ENCODE data around the gene PLD1. TPM values are rescaled to one million over a fixed set of nuclear protein-coding genes. Genes with fewer than 3 reads are reported as not detected.
A peak's percentile ranks its signal among the peaks of the same experiment; 100 is the strongest.
"Not testable (repeated sequence)": the region's sequence is repeated elsewhere in the genome, so short reads cannot be mapped to it uniquely, and the experiment has no call there.

The PLD1 gene
- polyA plus RNA-seq, 2 donors, result 26.0 to 31.9 TPM

DNA sequence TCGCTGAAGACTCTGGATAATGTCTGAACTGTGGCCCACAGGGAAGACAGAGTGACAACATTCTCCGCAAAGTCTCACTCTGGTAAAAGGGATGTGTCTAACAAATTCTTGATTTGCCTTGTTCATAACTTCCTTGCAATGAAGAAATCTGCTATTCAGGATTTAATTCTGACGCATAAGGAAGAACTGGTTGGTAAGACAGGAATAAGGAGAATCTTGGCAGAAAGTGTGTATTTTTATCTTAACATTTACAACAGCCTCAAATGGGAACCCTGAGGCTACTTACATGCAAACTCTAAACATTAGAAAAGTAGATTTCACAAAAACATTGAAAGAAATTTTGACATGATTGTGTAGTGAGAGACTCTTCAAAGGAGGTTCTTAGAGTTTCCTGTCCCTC lies 10.8 kb upstream of the PLD1 start:
- H3K4me3 ChIP-seq (ENCODE audit: low read depth in 1 of 2, low read length in 2 of 2), result no peak overlapping the region
- no peaks in the 10 kb centered on the region for H3K9me3 ChIP-seq (ENCODE audit: control insufficient read depth in 2 of 2, insufficient read depth in 1 of 2, low read depth in 1 of 2, low read length in 1 of 2)
- H3K36me3 ChIP-seq (ENCODE audit: control insufficient read depth in 2 of 2, insufficient read depth in 2 of 2, low read length in 1 of 2), result no peaks in the 10 kb centered on the region
- H3K27me3 ChIP-seq (ENCODE audit: control insufficient read depth in 1 of 2, insufficient read depth in 2 of 2, low read length in 2 of 2), result no peaks in the 10 kb centered on the region
- WGBS, 2 donors, result 92 to 95% methylated on average over 3 of the region's 3 CpGs
- H3K4me1 ChIP-seq (ENCODE audit: control insufficient read depth in 2 of 2, insufficient read depth in 2 of 2, low read length in 1 of 2), result no peaks in the 10 kb centered on the region
- H3K27ac ChIP-seq (ENCODE audit: low read depth in 2 of 2, low read length in 1 of 2), result no peak overlapping the region

DNA sequence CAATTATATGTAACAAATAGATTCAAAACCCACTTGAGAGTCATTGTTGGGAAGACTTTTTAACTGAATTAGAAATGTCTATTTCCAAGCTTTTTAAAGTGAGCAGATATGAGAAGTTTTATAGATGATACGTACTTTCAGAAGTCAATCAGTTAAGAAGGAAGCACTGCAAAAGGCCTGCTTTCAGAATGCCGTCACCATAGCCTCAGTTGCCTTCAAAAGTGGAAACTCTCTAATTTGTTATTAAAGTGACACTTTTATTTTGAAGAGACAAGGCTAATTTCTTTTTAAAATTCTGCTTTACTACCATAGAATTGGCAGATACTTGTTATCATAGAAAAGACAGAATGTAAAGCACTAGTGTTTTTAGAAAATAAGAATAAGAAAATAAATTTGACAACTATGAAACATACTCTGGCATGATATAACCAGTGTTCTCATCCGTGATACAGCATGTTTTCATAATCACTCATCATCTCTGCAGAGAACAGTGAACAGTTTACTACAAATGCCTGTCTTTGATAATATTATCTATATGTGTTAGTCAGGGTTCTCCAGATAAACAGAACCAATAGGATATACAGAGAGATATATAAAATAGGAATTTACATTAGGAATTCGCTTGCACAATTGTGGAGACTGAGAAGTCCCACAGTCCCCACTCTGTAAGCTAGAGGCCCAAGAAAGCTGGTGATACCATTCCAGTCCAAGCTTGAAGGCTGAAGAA lies 7.0 kb upstream of the PLD1 start:
- Histone ChIP-seq H3K4me1 (ENCODE audit: control insufficient read depth in 2 of 2, insufficient read depth in 2 of 2, low read length in 1 of 2) (no peaks in the 10 kb centered on the region), H3K27me3 (ENCODE audit: control insufficient read depth in 1 of 2, insufficient read depth in 2 of 2, low read length in 2 of 2) (no peaks in the 10 kb centered on the region), H3K36me3 (ENCODE audit: control insufficient read depth in 2 of 2, insufficient read depth in 2 of 2, low read length in 1 of 2) (no peaks in the 10 kb centered on the region), H3K9me3 (ENCODE audit: control insufficient read depth in 2 of 2, insufficient read depth in 1 of 2, low read depth in 1 of 2, low read length in 1 of 2) (no peaks in the 10 kb centered on the region), H3K4me3 (ENCODE audit: low read depth in 1 of 2, low read length in 2 of 2) (no peak overlapping the region), H3K27ac (ENCODE audit: low read depth in 2 of 2, low read length in 1 of 2) (no peak overlapping the region)
- WGBS, 2 donors, result 89 to 91% methylated on average over 4 of the region's 4 CpGs

DNA sequence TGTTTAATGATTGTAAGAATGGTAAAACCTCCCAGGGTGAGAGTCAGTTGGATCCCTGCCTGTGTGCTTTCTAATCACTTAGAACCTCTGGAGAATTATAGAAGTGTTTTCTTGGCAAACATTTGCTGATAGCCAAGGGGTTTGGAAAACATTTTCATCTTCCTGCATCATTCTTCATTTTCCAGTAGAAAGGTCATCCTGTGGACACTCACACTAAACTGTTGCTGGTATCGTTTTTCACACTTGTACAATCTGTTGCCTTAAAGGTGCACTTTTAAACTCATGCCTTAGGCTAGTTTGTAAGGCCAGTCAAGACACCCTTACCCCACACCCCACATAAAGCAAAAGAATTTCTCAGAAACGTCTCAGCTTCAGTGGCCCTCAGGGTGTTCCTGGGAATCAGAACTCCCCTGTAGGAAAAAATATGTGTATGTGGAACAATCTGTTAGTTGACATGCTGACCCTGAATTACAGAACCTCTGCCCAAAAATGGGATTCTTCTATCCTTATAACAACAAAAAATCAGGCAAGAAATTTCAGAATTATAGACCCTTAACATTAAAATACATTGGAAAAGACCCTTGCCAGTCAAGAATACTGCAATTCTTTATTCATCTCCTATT lies 5.8 kb upstream of the PLD1 start:
- Histone ChIP-seq H3K4me1 (ENCODE audit: control insufficient read depth in 2 of 2, insufficient read depth in 2 of 2, low read length in 1 of 2) (no peaks in the 10 kb centered on the region), H3K27me3 (ENCODE audit: control insufficient read depth in 1 of 2, insufficient read depth in 2 of 2, low read length in 2 of 2) (no peaks in the 10 kb centered on the region), H3K27ac (ENCODE audit: low read depth in 2 of 2, low read length in 1 of 2) (no peak overlapping the region), H3K36me3 (ENCODE audit: control insufficient read depth in 2 of 2, insufficient read depth in 2 of 2, low read length in 1 of 2) (no peaks in the 10 kb centered on the region), H3K4me3 (ENCODE audit: low read depth in 1 of 2, low read length in 2 of 2) (no peak overlapping the region), H3K9me3 (ENCODE audit: control insufficient read depth in 2 of 2, insufficient read depth in 1 of 2, low read depth in 1 of 2, low read length in 1 of 2) (no peaks in the 10 kb centered on the region)
- 28 to 35% methylated on average over 2 of the region's 2 CpGs for WGBS, 2 donors

DNA sequence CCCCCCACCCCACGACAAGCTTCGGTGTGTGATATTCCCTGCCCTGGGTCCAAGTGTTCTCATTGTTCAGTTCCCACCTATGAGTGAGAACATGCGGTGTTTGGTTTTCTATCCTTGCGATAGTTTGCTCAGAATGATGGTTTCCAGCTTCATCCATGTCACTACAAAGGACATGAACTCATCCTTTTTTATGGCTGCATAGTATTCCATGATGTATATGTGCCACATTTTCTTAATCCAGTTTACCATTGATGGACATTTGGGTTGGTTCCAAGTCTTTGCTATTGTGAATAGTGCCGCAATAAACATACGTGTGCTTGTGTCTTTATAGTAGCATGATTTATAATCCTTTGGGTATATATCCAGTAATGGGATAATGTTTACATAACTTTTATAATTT lies 4.4 kb upstream of the PLD1 start:
- H3K9me3 ChIP-seq (ENCODE audit: control insufficient read depth in 2 of 2, insufficient read depth in 1 of 2, low read depth in 1 of 2, low read length in 1 of 2); H3K4me1 ChIP-seq (ENCODE audit: control insufficient read depth in 2 of 2, insufficient read depth in 2 of 2, low read length in 1 of 2); H3K27ac ChIP-seq (ENCODE audit: low read depth in 2 of 2, low read length in 1 of 2); H3K36me3 ChIP-seq (ENCODE audit: control insufficient read depth in 2 of 2, insufficient read depth in 2 of 2, low read length in 1 of 2); H3K4me3 ChIP-seq (ENCODE audit: low read depth in 1 of 2, low read length in 2 of 2); H3K27me3 ChIP-seq (ENCODE audit: control insufficient read depth in 1 of 2, insufficient read depth in 2 of 2, low read length in 2 of 2): not testable (repeated sequence)
- 95 to 99% methylated on average over 6 of the region's 6 CpGs for WGBS, 2 donors

GRCh38 chr3:171813897-171814460 lies 3.7 kb upstream of the PLD1 start:
- Histone ChIP-seq H3K27ac (ENCODE audit: low read depth in 2 of 2, low read length in 1 of 2) (no peak overlapping the region), H3K27me3 (ENCODE audit: control insufficient read depth in 1 of 2, insufficient read depth in 2 of 2, low read length in 2 of 2) (no peaks in the 10 kb centered on the region)

DNA sequence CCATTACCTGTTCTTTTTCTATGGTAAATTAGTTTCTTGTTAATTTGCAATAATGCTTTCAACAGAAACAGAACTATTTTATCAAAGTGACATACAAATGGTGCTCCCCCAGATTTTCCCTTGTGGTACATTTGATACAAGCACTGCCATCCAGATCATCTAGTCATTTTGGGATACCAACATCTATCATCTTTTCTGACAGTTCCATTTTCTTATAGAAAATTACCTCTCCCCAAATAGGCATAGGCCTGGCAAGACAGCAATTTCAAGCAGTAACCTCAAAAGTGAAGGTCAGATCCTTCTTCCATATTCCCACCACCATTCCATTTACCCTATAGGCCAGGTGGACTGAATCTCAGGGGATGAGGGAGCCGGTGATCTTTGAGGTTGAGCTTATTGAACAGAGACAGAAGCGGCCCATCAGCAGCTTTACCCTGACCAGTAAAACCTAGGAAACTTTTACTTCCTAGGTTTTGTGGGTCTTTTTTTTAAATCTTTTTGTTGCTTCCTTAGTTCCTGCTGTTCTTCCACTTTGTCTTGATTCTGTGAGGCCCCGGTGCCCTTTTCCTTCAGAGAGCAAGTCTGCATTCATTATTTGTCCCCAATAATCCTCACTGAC lies 3.1 kb upstream of the PLD1 start:
- Histone ChIP-seq H3K36me3 (ENCODE audit: control insufficient read depth in 2 of 2, insufficient read depth in 2 of 2, low read length in 1 of 2) (no peaks in the 10 kb centered on the region), H3K27ac (ENCODE audit: low read depth in 2 of 2, low read length in 1 of 2) (no peak overlapping the region), H3K4me1 (ENCODE audit: control insufficient read depth in 2 of 2, insufficient read depth in 2 of 2, low read length in 1 of 2) (no peaks in the 10 kb centered on the region), H3K9me3 (ENCODE audit: control insufficient read depth in 2 of 2, insufficient read depth in 1 of 2, low read depth in 1 of 2, low read length in 1 of 2) (no peaks in the 10 kb centered on the region), H3K4me3 (ENCODE audit: low read depth in 1 of 2, low read length in 2 of 2) (no peak overlapping the region), H3K27me3 (ENCODE audit: control insufficient read depth in 1 of 2, insufficient read depth in 2 of 2, low read length in 2 of 2) (no peaks in the 10 kb centered on the region)
- WGBS, 2 donors, result 93 to 98% methylated on average over 3 of the region's 3 CpGs

More at GRCh38 chr3:171813897-171814460, 3.7 kb upstream of the PLD1 start:
- Histone ChIP-seq H3K4me1 (ENCODE audit: control insufficient read depth in 2 of 2, insufficient read depth in 2 of 2, low read length in 1 of 2) (no peaks in the 10 kb centered on the region), H3K9me3 (ENCODE audit: control insufficient read depth in 2 of 2, insufficient read depth in 1 of 2, low read depth in 1 of 2, low read length in 1 of 2) (no peaks in the 10 kb centered on the region), H3K36me3 (ENCODE audit: control insufficient read depth in 2 of 2, insufficient read depth in 2 of 2, low read length in 1 of 2) (no peaks in the 10 kb centered on the region), H3K4me3 (ENCODE audit: low read depth in 1 of 2, low read length in 2 of 2) (no peak overlapping the region)
- 57 to 69% methylated on average over 4 of the region's 4 CpGs for WGBS, 2 donors

DNA sequence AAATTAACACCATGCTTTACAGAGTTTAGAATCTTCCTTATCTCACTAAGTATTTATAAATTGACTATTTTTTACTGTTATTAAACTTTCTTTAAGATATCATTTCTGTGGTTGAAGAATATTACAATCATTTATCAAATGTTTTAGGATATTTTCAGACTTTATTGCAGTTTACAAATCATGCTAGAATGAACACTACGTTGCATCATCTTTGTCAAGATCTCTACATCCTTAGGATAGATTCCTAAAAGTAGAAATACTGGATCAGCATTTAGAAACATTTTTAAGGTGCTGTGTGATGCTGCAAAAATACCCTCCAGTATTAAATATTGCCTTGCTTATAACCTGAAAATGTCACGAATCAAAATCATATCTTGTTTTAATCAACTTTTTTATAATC lies 2.5 kb upstream of the PLD1 start:
- Histone ChIP-seq H3K9me3 (ENCODE audit: control insufficient read depth in 2 of 2, insufficient read depth in 1 of 2, low read depth in 1 of 2, low read length in 1 of 2) (no peaks in the 10 kb centered on the region), H3K27ac (ENCODE audit: low read depth in 2 of 2, low read length in 1 of 2) (no peak overlapping the region), H3K4me3 (ENCODE audit: low read depth in 1 of 2, low read length in 2 of 2) (no peak overlapping the region), H3K36me3 (ENCODE audit: control insufficient read depth in 2 of 2, insufficient read depth in 2 of 2, low read length in 1 of 2) (no peaks in the 10 kb centered on the region), H3K4me1 (ENCODE audit: control insufficient read depth in 2 of 2, insufficient read depth in 2 of 2, low read length in 1 of 2) (no peaks in the 10 kb centered on the region), H3K27me3 (ENCODE audit: control insufficient read depth in 1 of 2, insufficient read depth in 2 of 2, low read length in 2 of 2) (no peaks in the 10 kb centered on the region)
- whole genome bisulfite sequencing, 2 donors, result 87 to 92% methylated on average over 2 of the region's 2 CpGs

DNA sequence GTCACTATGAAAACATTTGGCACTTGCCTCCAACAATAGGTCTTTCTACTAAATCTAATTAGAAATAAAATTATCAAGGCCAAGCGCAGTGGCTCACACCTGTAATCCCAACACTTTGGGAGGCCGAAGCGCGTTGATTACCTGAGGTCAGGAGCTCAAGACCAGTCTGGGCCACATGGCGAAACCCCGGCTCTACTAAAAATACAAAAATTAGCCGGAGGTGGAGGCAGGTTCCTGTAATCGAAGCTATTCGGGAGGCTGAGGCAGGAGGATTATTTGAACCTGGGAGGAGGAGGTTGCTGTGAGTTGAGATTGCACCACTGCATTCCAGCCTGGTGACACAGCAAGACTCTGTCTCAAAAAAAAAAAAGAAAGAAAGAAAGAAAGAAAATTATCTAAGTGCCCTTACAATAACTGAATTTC lies 1.6 kb upstream of the PLD1 start:
- no peaks in the 10 kb centered on the region for H3K9me3 ChIP-seq (ENCODE audit: control insufficient read depth in 2 of 2, insufficient read depth in 1 of 2, low read depth in 1 of 2, low read length in 1 of 2)
- no peaks in the 10 kb centered on the region for H3K4me1 ChIP-seq (ENCODE audit: control insufficient read depth in 2 of 2, insufficient read depth in 2 of 2, low read length in 1 of 2)
- no peaks in the 10 kb centered on the region for H3K27me3 ChIP-seq (ENCODE audit: control insufficient read depth in 1 of 2, insufficient read depth in 2 of 2, low read length in 2 of 2)
- peak overlapping the region; percentile 71 to 74 for H3K27ac ChIP-seq (ENCODE audit: low read depth in 2 of 2, low read length in 1 of 2)
- H3K36me3 ChIP-seq (ENCODE audit: control insufficient read depth in 2 of 2, insufficient read depth in 2 of 2, low read length in 1 of 2), result no peaks in the 10 kb centered on the region
- no peak overlapping the region for H3K4me3 ChIP-seq (ENCODE audit: low read depth in 1 of 2, low read length in 2 of 2)
- 89 to 90% methylated on average over 9 of the region's 9 CpGs for WGBS, 2 donors

DNA sequence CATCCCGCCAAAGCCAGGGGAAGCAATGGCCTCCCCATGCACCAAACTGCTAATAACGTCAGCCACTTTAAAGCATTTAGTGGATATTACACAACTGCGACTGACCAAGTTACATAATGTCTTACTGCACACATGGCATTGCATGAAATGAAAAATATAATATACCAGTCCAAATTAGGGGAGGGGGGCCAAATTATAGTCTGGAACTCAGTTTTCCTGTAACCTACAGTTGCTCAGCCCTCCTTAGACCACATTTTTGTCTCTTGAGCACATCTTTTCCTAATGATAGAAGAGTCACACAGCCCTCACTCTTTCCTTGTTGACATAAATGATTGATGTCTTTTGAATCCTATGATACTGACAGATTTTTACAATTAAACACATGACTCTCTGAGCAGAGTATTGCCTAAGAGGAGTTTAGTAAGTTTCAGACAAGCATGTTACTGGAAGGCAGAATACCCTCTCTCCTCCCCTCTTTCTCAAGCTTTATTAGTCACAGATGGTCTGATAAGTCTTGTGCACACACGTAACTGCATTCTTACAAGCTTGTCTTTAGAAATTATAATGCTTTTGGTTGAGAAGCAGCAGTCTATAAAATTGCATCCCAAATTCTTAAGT lies 1.1 kb upstream of the PLD1 start:
- Histone ChIP-seq H3K27me3 (ENCODE audit: control insufficient read depth in 1 of 2, insufficient read depth in 2 of 2, low read length in 2 of 2) (no peaks in the 10 kb centered on the region), H3K4me1 (ENCODE audit: control insufficient read depth in 2 of 2, insufficient read depth in 2 of 2, low read length in 1 of 2) (no peaks in the 10 kb centered on the region), H3K4me3 (ENCODE audit: low read depth in 1 of 2, low read length in 2 of 2) (no peak overlapping the region), H3K27ac (ENCODE audit: low read depth in 2 of 2, low read length in 1 of 2) (peak overlapping the region; percentile 93 to 99), H3K36me3 (ENCODE audit: control insufficient read depth in 2 of 2, insufficient read depth in 2 of 2, low read length in 1 of 2) (no peaks in the 10 kb centered on the region), H3K9me3 (ENCODE audit: control insufficient read depth in 2 of 2, insufficient read depth in 1 of 2, low read depth in 1 of 2, low read length in 1 of 2) (no peaks in the 10 kb centered on the region)
- 51 to 57% methylated on average over 4 of the region's 4 CpGs for WGBS, 2 donors
